ENCODE data around the gene SMC1B.
A peak's percentile ranks its signal among the peaks of the same experiment; 100 is the strongest.

SMC1B gene

GRCh38 chr22:45324311-45324711 is 89.1 kb downstream of the SMC1B start:
- peaks cover 10% of the 10 kb centered on the region for H3K4me1 Mint-ChIP-seq
- H3K4me3 Mint-ChIP-seq: no peak overlapping the region
- no peaks in the 10 kb centered on the region for H3K27me3 Mint-ChIP-seq (ENCODE audit: low read depth)
- H3K9me3 Mint-ChIP-seq: no peaks in the 10 kb centered on the region
- H3K27ac Mint-ChIP-seq: no peak overlapping the region
- TF ChIP-seq, protein P1, sequence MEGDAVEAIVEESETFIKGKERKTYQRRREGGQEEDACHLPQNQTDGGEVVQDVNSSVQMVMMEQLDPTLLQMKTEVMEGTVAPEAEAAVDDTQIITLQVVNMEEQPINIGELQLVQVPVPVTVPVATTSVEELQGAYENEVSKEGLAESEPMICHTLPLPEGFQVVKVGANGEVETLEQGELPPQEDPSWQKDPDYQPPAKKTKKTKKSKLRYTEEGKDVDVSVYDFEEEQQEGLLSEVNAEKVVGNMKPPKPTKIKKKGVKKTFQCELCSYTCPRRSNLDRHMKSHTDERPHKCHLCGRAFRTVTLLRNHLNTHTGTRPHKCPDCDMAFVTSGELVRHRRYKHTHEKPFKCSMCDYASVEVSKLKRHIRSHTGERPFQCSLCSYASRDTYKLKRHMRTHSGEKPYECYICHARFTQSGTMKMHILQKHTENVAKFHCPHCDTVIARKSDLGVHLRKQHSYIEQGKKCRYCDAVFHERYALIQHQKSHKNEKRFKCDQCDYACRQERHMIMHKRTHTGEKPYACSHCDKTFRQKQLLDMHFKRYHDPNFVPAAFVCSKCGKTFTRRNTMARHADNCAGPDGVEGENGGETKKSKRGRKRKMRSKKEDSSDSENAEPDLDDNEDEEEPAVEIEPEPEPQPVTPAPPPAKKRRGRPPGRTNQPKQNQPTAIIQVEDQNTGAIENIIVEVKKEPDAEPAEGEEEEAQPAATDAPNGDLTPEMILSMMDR (IDR thresholded peaks at IDR 0.05; ENCODE audit: unreplicated experiment in 3 of 3): no peak
- peaks cover 37% of the 10 kb centered on the region for H3K36me3 Mint-ChIP-seq (ENCODE audit: low read depth)

DNA sequence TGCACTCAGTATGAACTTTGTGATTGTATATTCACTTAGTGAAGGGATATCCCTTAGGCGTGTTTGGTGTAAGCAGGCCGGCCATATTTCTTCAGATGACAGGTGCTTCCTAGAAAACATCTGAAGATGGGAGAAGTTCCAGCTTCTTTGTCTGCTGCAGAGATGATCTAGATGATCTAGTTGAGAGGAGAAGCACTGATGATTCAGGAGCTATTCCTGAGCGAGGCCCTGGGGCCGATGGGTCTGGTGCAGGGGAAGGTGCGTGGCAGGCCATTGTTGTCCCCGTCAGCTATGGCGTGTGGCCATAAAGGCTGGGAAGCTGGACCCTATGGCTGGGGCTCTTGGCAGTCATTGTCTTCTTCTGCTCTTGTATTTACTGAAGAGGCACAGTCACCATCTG is 89.7 kb downstream of the SMC1B start:
- Mint-ChIP-seq H3K36me3 (ENCODE audit: low read depth) (peaks cover 31% of the 10 kb centered on the region), H3K4me1 (peaks cover 15% of the 10 kb centered on the region), H3K27me3 (ENCODE audit: low read depth) (no peaks in the 10 kb centered on the region), H3K27ac (no peak overlapping the region), H3K4me3 (no peak overlapping the region), H3K9me3 (no peaks in the 10 kb centered on the region)
- TF ChIP-seq, protein P1 (IDR thresholded peaks at IDR 0.05; ENCODE audit: unreplicated experiment in 3 of 3): no peak

GRCh38 chr22:45322873-45323525 is 90.4 kb downstream of the SMC1B start:
- Mint-ChIP-seq H3K9me3 (no peaks in the 10 kb centered on the region), H3K27me3 (ENCODE audit: low read depth) (no peaks in the 10 kb centered on the region), H3K4me3 (no peak overlapping the region), H3K27ac (peak overlapping the region in 1 of 3 experiments; percentile 31), H3K4me1 (peaks cover 22% of the 10 kb centered on the region), H3K36me3 (ENCODE audit: low read depth) (peaks cover 30% of the 10 kb centered on the region)
- TF ChIP-seq, protein P1 (IDR thresholded peaks at IDR 0.05; ENCODE audit: unreplicated experiment in 3 of 3): no peak

- no peaks in the 10 kb centered on the region for H3K27me3 Mint-ChIP-seq (ENCODE audit: low read depth)
- H3K36me3 Mint-ChIP-seq (ENCODE audit: low read depth): peaks cover 24% of the 10 kb centered on the region
- TF ChIP-seq, protein P1 (IDR thresholded peaks at IDR 0.05; ENCODE audit: unreplicated experiment in 3 of 3): no peak
- H3K27ac Mint-ChIP-seq: no peak overlapping the region
- no peak overlapping the region for H3K4me3 Mint-ChIP-seq
- H3K9me3 Mint-ChIP-seq: no peaks in the 10 kb centered on the region
- peaks cover 29% of the 10 kb centered on the region for H3K4me1 Mint-ChIP-seq
Observed at GRCh38 chr22:45321827-45322226, 91.6 kb downstream of the SMC1B start.

- Mint-ChIP-seq H3K36me3 (ENCODE audit: low read depth) (peaks cover 18% of the 10 kb centered on the region), H3K4me1 (peaks cover 35% of the 10 kb centered on the region), H3K27ac (peak overlapping the region in 2 of 3 experiments; percentile 57 to 92), H3K4me3 (no peak overlapping the region), H3K9me3 (no peaks in the 10 kb centered on the region), H3K27me3 (ENCODE audit: low read depth) (no peaks in the 10 kb centered on the region)
- TF ChIP-seq, protein P1 (IDR thresholded peaks at IDR 0.05; ENCODE audit: unreplicated experiment in 3 of 3): no peak
Observed at GRCh38 chr22:45320357-45320976, 92.9 kb downstream of the SMC1B start.

DNA sequence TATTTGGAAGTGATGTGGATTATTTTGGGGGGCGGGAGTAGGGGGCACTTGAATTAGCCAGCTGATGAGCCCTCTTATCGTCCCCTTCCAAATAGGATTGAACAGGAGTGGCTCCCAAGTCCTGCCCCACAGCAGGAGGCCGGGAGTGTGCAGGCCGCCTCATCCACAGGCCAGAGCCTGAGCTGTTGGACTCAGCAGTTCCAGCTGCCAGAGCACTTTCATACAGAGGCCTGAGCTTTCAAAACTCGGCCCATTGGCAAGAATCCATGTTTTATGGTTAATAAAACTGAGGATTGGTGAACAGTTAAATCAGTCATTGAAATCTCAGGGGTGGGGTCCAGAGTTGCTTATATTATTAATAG is 94.1 kb downstream of the SMC1B start:
- Mint-ChIP-seq H3K27ac (peak overlapping the region; percentile 92 to 93 (median 92)), H3K36me3 (ENCODE audit: low read depth) (peaks cover 11% of the 10 kb centered on the region), H3K4me1 (peaks cover 44% of the 10 kb centered on the region), H3K4me3 (peak overlapping the region in 1 of 3 experiments; percentile 14), H3K27me3 (ENCODE audit: low read depth) (no peaks in the 10 kb centered on the region), H3K9me3 (no peaks in the 10 kb centered on the region)
- TF ChIP-seq, protein P1 (IDR thresholded peaks at IDR 0.05; ENCODE audit: unreplicated experiment in 3 of 3): no peak
